ENCODE results near the gene SIM2. TPM values are rescaled to one million over a fixed set of nuclear protein-coding genes. Genes with fewer than 3 reads are reported as not detected.

SIM2 gene
- total RNA-seq, 2 experiments from 2014 or later, result not detected

- Histone ChIP-seq H3K9me2 (ENCODE audit: insufficient read depth, low read length) (no peaks in the 10 kb centered on the region), H4K20me1 (ENCODE audit: insufficient read depth, low read length) (no peaks in the 10 kb centered on the region), H3K79me2 (ENCODE audit: insufficient read depth, low read depth, low read length) (no peaks in the 10 kb centered on the region), H3K4me1 (ENCODE audit: insufficient read depth, low read length, poor library complexity, severe bottlenecking) (no peaks in the 10 kb centered on the region), H2AFZ (ENCODE audit: low read length) (no peak overlapping the region), H3K27ac (ENCODE audit: low read depth, low read length, poor library complexity, severe bottlenecking) (no peak overlapping the region), H3K4me2 (ENCODE audit: low read length) (no peak overlapping the region), H3K4me3 (ENCODE audit: low read depth, low read length, poor library complexity, severe bottlenecking) (no peak overlapping the region), H3K36me3 (ENCODE audit: insufficient read depth, low read length) (no peaks in the 10 kb centered on the region), H3K9me3 (ENCODE audit: low read length) (no peaks in the 10 kb centered on the region)
- TF ChIP-seq, protein P1, sequence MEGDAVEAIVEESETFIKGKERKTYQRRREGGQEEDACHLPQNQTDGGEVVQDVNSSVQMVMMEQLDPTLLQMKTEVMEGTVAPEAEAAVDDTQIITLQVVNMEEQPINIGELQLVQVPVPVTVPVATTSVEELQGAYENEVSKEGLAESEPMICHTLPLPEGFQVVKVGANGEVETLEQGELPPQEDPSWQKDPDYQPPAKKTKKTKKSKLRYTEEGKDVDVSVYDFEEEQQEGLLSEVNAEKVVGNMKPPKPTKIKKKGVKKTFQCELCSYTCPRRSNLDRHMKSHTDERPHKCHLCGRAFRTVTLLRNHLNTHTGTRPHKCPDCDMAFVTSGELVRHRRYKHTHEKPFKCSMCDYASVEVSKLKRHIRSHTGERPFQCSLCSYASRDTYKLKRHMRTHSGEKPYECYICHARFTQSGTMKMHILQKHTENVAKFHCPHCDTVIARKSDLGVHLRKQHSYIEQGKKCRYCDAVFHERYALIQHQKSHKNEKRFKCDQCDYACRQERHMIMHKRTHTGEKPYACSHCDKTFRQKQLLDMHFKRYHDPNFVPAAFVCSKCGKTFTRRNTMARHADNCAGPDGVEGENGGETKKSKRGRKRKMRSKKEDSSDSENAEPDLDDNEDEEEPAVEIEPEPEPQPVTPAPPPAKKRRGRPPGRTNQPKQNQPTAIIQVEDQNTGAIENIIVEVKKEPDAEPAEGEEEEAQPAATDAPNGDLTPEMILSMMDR (conservative IDR thresholded peaks at IDR 0.05; ENCODE audit: low read length), result no peak
- no peak for TF ChIP-seq EZH2phosphoT487 (IDR thresholded peaks at IDR 0.05; ENCODE audit: borderline replicate concordance, low read depth, low read length)
- no peak for DNase-seq (ENCODE audit: low spot score)
- CTCF ChIA-PET (ENCODE audit: unreplicated experiment), result no interaction called here
- intact Hi-C loops (cut with micrococcal nuclease; ENCODE audit: unreplicated experiment), result no loop called here
- BruUV-seq (replicated peaks), result no TSS peak
- POLR2A ChIA-PET, result no interaction called here
Observed at GRCh38 chr21:36744560-36745231, 45.8 kb downstream of the SIM2 start.

GRCh38 chr21:36745459-36745858, 46.5 kb downstream of the SIM2 start:
- BruUV-seq (replicated peaks), result no TSS peak
- Histone ChIP-seq H3K9me2 (ENCODE audit: insufficient read depth, low read length) (no peaks in the 10 kb centered on the region), H4K20me1 (ENCODE audit: insufficient read depth, low read length) (no peaks in the 10 kb centered on the region), H3K79me2 (ENCODE audit: insufficient read depth, low read depth, low read length) (no peaks in the 10 kb centered on the region), H3K4me3 (ENCODE audit: low read depth, low read length, poor library complexity, severe bottlenecking) (no peak overlapping the region), H3K4me2 (ENCODE audit: low read length) (no peak overlapping the region), H3K27ac (ENCODE audit: low read depth, low read length, poor library complexity, severe bottlenecking) (no peak overlapping the region), H2AFZ (ENCODE audit: low read length) (no peak overlapping the region), H3K9me3 (ENCODE audit: low read length) (no peaks in the 10 kb centered on the region), H3K36me3 (ENCODE audit: insufficient read depth, low read length) (no peaks in the 10 kb centered on the region), H3K4me1 (ENCODE audit: insufficient read depth, low read length, poor library complexity, severe bottlenecking) (no peaks in the 10 kb centered on the region)
- intact Hi-C loops (cut with micrococcal nuclease; ENCODE audit: unreplicated experiment), result no loop called here
- DNase-seq (ENCODE audit: low spot score), result no peak
- no peak for TF ChIP-seq EZH2phosphoT487 (IDR thresholded peaks at IDR 0.05; ENCODE audit: borderline replicate concordance, low read depth, low read length)
- TF ChIP-seq, protein P1 (conservative IDR thresholded peaks at IDR 0.05; ENCODE audit: low read length), result no peak
- POLR2A ChIA-PET, result interaction anchor here (0.5 kb wide), 1 partner anchor 47 kb away, joined by 5 read pairs; no protein-coding TSS in a partner anchor
- CTCF ChIA-PET (ENCODE audit: unreplicated experiment), result no interaction called here

DNA sequence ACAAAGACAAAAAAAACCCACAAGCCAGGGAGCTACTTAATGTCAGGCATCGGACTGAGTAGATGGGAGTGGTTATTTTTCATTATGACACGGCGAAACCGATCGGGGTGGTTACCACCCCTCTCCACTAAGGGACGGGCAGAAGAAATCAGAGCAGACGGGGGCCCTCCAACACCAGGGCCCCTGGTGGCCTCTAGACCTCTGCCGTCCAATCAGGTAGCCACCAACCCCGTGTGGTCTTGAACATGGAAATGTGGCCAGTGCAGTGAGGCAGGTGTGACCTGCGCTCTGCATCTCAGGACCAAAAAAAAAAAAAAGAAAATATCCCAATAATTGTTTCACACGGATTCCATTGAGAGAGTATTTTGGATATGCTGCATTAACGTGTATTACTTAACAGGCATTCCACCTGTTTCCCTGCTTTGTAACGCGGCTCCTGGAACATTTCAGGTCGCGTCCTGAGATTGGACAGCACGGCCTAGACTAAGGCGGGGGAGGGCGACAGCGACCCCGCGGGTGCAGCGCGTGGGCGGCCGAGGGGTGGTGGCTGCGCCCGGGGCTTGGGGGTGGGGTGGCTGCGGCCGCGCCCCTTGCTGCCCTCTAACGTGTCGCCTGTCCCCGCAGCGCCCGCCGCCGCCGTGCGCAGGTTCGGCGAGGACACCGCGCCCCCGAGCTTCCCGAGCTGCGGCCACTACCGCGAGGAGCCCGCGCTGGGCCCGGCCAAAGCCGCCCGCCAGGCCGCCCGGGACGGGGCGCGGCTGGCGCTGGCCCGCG, 48.3 kb downstream of the SIM2 start:
- no TSS peak for BruUV-seq (replicated peaks)
- Histone ChIP-seq H3K79me2 (ENCODE audit: insufficient read depth, low read depth, low read length) (no peaks in the 10 kb centered on the region), H2AFZ (ENCODE audit: low read length) (no peak overlapping the region), H3K4me2 (ENCODE audit: low read length) (no peak overlapping the region), H3K36me3 (ENCODE audit: insufficient read depth, low read length) (no peaks in the 10 kb centered on the region), H3K4me3 (ENCODE audit: low read depth, low read length, poor library complexity, severe bottlenecking) (no peak overlapping the region), H3K9me2 (ENCODE audit: insufficient read depth, low read length) (no peaks in the 10 kb centered on the region), H4K20me1 (ENCODE audit: insufficient read depth, low read length) (no peaks in the 10 kb centered on the region), H3K27ac (ENCODE audit: low read depth, low read length, poor library complexity, severe bottlenecking) (no peak overlapping the region), H3K9me3 (ENCODE audit: low read length) (no peaks in the 10 kb centered on the region), H3K4me1 (ENCODE audit: insufficient read depth, low read length, poor library complexity, severe bottlenecking) (no peaks in the 10 kb centered on the region)
- TF ChIP-seq, protein P1 (conservative IDR thresholded peaks at IDR 0.05; ENCODE audit: low read length), result no peak
- no peak for TF ChIP-seq EZH2phosphoT487 (IDR thresholded peaks at IDR 0.05; ENCODE audit: borderline replicate concordance, low read depth, low read length)
- ChIA-PET CTCF (ENCODE audit: unreplicated experiment) (no interaction called here), POLR2A (no interaction called here)
- no peak for DNase-seq (ENCODE audit: low spot score)
- intact Hi-C loops (cut with micrococcal nuclease; ENCODE audit: unreplicated experiment), result no loop called here

Measured in OCI-LY7 (cell line).